ENCODE results near the gene UST.
"Not testable (repeated sequence)": the region's sequence is repeated elsewhere in the genome, so short reads cannot be mapped to it uniquely, and the experiment has no call there.

Gene UST

DNA sequence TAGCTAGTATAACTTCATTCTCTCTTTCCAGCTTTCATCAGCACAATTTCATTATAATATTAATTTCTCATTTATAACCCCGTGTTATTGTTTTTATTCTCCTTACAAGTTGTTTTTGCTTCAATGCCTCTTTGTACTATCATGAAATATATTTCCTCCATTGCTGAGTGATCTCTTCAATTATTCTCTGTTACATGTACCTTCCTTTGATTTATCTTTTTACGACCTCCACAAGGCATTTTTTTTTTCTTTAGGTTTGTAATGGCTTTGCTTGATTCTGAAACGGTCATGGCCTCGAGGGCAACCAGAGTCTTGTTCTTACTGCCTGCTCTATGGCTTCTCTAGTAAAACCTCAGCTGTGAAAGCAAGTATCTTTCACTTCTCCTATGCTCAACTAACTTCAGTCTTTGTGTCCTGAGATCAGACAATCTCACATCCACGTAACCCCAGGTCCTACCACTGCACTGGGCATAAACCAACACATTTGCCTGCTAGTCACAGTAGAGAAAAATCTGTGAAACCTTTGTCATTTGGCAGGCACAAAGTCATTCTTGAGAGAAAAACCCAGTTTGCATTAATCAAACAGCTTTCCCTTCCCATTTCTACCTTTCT lies 119.9 kb downstream of the UST start:
- FAIRE-seq (no peak), DNase-seq (ENCODE audit: low spot score) (no peak)

DNA sequence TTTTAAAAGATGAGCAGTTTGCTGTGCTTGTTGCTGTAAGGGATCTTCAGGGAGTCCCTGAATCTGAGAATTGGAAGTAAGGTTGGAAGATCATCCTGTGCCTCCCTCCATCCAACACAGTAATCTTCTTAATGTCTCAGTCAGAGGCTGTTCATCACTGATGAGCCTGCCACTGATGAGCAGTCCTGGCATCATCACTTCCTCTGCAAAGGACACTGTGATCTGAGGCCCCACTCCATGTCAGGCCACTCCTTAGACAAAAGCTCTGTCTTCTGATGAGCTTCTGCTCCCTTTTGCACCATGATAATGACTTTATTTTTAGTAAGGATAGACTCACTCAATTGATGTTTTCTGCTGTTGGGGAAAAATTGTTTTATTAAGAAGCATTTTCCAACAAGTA lies 121.0 kb downstream of the UST start:
- DNase-seq (ENCODE audit: low spot score) (no peak), FAIRE-seq (no peak)

- FAIRE-seq (no peak), DNase-seq (ENCODE audit: low spot score) (no peak)
Observed at GRCh38 chr6:148868314-148868713, 121.5 kb downstream of the UST start.

DNA sequence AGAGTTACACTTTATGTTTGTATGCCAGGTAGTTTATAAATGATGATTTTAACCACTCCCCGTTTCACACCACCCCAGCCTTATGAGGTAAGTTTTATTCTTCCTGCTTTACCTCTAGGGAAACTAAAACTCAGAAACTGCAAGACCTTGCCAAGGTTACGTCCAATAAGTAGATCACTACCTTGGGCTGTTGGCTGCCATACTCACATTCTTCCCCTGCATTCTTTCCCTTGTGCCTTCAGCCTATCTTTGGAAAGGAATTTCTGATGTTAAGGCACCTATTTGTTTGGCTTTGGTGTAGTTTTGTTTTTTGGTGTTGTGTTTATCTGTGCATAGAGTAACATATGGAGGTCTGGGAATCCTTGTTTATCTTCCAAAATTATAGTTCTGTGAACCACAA lies 122.1 kb downstream of the UST start:
- no peak for DNase-seq (ENCODE audit: low spot score)
- no peak for FAIRE-seq

- DNase-seq (ENCODE audit: low spot score) (peak; percentile 64), FAIRE-seq (no peak)
Observed at GRCh38 chr6:148869585-148869984, 122.8 kb downstream of the UST start.

DNA sequence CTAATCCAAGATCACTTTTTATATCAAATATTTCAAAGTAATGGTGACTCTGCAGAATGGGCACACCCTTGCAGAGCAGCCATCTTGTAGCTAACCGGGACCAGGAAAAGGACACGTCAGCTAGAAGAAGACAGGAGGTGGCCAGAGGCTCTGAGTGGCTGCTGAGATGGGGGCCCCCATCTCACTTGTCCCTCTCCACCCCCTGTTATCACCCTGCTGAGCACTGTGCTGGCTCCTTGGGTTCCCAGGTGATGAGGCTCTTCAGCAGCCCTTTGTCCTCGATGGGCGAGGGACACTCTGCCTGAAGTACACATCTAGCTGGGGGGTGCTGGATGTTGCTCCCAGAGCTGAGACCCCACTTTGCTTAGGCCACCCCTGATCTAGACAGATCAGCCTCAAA lies 126.3 kb downstream of the UST start:
- DNase-seq (ENCODE audit: low spot score): no peak
- FAIRE-seq: no peak

- no peak for FAIRE-seq
- no peak for DNase-seq (ENCODE audit: low spot score)
Observed at GRCh38 chr6:148873868-148874267, 127.0 kb downstream of the UST start.

DNA sequence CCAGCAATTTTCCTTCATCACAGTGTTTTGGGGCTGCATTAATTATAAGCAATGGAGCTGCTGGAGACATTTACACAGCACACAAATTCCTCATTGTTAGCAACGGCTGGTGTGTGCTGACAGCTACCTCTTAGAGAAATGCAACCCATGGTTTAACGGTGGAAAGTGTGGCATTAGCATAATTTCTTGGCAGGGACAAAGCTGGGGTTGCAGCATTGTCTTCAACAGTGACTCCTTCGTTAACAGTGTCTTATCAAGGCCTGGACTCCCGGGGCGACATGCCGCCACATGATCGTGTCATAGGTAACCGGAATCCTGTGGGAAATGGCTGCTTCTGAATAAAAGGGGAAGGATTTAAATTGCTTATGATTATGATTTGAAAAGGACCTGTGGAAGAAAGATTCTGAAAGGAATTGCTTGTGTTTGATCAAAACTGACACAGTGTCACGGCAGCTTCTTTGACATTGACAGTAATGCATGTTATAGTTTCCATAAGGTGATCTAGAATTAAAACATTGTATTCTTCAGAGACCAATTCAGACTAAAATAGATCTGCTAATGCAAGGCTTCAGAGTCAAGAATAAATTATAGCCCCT lies 128.0 kb downstream of the UST start:
- DNase-seq (ENCODE audit: low spot score) (no peak), FAIRE-seq (no peak)

DNA sequence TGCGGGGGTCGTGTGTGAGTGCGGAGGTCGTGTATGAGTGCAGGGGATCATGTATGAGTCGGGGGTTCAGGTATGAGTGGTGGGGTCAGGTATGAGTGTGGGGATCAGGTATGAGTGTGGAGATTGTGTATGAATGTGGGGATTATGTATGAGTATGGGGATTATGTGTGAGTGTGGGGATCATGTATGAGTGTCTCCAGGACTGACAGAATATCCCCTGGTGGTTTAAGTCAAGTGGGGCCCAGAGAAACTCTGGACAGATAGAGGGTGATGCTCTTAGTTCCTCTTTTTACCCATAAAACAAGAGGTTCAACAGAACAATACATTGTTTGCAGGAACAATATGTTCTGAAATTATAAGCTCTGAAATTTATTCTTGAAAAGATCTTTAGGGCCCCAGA lies 131.9 kb downstream of the UST start:
- FAIRE-seq (no peak), DNase-seq (ENCODE audit: low spot score) (no peak)

DNA sequence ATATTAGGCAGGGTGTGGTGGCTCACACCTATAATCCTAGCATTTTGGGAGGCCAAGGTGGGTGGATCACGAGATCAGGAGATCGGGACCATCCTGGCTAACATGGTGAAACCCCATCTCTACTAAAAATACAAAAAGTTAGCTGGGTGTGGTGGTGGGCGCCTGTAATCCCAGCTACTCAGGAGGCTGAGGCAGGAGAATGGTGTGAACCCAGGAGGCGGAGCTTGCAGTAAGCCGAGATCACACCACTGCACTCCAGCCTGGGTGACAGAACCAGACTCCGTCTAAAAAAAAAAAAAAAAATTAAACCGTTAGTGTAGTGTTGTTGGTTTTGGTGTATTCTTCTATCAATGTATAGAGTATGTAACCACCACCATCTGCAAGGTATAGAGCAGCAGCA lies 133.9 kb downstream of the UST start:
- DNase-seq (ENCODE audit: low spot score); FAIRE-seq: not testable (repeated sequence)

GRCh38 chr6:148881593-148882311 lies 134.9 kb downstream of the UST start:
- no peak for FAIRE-seq
- DNase-seq (ENCODE audit: low spot score): no peak

DNA sequence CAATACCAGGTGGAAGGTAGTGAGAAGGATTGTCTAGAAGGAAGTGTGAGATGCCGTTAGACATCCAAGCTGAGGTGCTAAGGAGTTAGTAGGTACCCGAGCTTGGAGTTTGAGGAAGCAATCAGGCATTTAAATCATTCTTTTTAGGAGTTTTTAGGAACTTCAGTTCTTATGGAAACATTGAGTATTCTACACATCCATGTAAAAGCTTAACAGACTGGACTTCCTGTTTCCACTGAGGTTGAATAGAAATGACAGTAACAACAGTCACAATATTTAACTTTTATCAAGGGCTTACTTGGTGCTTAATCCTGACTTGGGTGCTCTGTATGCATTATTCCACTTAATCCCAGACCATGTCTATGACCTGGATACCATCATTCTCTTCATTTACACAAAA lies 136.4 kb downstream of the UST start:
- DNase-seq (ENCODE audit: low spot score): no peak
- no peak for FAIRE-seq

DNA sequence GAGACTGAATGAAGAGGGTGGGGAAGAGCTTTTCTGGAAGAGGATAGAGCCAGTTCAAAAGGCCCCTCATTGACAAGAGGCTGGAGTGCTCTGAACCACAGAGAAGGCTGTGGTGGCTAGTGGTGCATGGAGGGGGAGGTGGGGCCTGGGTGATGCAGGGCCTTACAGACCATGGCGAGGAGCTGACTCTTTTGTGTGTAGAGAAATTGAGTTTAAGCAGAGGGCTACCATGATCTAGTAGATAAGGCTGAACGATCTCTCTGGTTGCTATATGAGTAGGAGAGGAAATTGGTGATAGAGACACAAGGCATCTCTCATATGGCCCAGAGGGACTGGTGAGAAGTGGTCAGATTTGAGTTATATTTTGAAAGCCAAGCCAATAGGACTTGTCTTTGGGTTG lies 137.6 kb downstream of the UST start:
- no peak for DNase-seq (ENCODE audit: low spot score)
- FAIRE-seq: no peak

DNA sequence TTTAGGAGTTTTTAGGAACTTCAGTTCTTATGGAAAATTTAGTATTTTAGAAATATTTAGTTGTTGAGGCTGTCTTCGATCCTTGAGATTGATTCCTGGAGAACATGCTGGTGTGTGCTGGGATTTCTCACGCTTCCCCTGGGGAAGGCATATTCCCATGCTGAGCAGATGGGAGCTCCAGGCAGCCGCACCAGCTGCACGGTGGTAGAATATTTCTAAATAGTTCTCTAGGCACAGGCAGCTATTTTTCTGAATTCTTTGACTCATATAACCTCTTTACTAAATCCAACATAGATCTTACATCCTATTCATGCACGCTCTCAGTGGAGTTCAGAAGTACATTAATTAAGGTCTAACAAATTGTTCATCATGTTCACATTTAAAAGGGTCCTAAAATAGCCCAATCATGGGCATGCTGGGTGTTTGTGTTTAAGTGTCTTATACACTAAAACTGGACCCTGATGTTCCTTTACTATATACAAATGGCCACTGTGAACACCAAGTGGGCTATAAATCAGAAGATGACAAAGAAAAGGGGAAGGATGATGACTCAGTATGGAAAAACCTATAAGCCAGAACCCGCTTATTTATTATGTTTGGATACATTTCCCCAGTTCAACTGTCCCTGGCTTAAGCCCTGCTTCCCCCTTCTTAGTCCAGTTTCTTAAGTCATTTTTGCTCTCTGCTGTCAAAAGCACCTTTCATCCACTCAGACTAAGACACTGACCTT lies 138.5 kb downstream of the UST start:
- DNase-seq (ENCODE audit: low spot score): no peak
- no peak for FAIRE-seq

DNA sequence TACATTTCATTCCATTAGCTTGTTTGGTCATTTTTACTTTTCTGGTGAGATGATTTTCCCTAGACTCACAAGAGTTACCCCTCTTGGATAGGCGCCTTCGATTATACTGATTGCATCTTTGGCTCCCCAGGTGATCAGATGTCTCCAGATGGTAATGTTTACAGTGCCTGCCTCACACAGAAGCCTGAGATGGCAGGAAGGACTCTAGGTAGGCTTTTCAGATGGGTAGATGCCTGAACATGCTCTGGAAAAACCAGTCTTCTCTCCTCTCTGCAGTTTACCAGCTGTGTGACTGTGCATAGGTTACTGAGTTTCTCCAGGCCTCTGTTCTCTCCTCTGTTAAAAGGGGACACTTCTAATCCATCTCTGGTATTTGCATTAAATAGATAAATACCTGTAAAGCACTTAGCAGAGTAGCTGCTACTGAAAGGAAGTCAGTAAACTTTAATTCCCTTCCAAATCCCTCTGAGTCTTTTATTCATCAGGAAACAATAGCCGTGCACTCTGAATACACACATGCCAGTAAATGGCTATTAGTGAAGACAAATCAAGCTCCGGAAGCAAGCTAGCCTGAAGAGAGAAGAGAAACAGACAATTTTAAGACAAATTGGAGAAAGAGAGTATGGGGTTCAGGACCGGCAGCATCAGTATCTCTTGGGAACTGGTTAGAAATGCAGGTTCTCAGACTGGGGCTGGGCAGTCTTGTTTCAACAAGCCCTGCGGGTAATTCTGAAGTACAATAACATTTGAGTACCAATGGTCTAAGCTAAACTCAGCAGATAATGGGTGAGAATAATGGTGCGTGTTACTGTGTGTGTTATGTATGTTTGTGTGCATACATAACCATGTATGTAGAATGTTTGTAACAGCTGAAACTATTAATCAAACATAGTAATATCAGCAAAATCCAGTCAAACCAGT lies 139.4 kb downstream of the UST start:
- no peak for DNase-seq (ENCODE audit: low spot score)
- no peak for FAIRE-seq

DNA sequence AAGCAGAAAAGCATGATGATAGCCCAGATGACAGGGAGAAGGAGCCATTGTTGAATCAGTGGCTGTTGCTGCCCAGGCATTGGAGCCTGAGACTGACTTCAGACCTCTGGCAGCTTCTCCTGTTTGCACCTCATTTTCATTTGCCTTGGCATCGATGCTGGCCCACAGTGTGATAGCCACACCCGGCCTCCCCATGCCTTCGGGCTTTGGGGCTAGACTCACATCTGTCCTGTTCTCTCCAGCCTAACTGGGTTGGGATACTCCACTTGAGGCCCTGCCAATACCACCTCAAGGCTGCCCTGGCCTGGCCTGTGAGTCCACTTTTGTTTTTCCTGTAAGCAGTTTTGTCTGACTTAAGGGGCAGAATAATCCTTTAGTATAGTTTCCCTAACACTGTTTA lies 140.4 kb downstream of the UST start:
- FAIRE-seq (no peak), DNase-seq (ENCODE audit: low spot score) (no peak)

GRCh38 chr6:148888856-148889255 lies 142.0 kb downstream of the UST start:
- FAIRE-seq: no peak

DNA sequence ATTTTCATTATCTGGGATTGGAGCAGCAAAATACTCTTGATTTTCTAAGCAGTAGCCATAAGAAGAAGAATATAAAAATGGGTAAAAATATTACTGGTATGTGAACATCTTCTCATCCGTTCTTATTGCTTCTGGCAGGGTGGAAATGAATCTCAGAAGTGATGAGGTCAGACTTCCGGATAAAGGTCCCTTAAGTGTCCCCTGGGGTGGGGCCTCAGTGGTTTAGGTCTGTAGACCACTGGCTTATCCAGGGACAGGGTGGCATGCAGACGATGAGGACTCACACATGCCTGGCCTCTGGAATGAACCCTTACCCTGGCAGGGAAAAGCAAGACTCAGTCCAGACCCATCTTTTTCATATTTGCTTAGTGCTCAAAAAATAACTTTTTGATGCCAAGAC lies 143.3 kb downstream of the UST start:
- DNase-seq (ENCODE audit: low spot score) (no peak), FAIRE-seq (no peak)

More at GRCh38 chr6:148888856-148889255, 142.0 kb downstream of the UST start:
- DNase-seq (ENCODE audit: low spot score): no peak

DNA sequence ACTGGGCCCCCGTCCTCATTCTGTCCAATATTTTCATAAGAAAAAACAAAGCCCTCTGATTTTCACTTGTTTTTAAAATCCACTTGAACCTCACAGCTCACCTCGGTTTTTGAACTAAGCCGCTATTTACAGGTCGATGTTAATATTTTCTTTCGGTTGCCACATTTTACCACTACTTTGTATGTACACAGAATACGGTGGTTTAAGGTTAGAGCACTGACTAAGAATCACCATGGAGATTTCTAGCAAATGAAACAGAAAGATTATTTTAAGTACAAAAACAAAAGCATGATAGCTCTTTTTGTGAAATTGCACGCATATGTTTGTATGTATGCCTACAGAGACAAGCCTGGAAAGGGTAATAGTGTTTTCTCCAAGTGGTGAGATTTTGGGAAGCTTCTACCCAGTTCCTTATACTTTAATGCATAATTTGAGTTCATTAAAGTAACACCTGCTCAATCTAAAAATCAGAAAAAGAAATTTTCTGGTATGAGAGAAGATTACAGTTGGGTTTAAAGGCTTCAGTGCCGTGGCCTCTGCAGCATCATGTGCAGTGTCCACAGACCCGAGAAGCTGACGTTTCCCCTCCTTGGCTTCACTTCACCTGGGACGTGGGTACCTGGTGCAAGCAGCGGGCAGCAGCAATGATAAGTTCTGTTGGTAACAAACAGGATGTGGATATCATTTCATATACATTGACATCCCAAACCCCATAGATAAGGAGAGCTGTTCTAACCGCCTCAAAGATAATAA lies 144.0 kb downstream of the UST start:
- DNase-seq (ENCODE audit: low spot score) (no peak), FAIRE-seq (no peak)

DNA sequence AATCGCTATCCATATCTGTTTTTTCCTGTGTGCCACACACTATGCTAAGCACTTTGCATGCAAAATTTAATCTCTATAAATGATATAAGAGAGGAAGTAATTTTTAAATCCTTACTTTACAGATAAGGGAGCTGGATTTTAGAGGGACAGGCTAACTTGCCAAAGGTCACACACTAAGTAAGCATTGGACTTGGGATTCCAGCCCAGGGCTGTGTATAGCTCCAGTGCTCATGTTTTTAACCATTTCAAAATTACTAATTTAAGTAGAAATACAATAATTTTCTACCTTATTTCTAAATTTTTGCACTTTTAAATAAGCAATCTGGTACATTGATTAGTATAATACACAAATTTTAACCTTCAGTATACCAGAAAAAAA lies 144.6 kb downstream of the UST start:
- FAIRE-seq: no peak

DNA sequence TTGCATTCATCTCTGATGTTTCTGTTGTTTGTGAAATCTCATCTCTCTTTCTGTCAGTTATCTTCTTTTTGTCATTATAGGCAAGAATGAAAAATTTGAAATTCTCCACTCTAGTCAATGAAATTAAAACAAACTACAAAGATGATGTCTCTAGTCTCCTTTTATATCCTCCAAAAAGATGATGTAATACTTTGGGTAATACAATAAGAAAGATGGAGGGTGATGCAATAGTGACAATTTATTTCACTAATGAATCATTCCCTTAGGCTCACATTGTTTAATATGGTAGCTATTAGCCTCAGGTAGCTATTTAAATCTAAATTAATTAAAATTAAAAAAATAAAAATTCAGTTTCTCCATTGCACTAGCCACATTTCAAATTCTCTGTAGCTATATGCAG lies 145.4 kb downstream of the UST start:
- no peak for FAIRE-seq
- no peak for DNase-seq (ENCODE audit: low spot score)

More for the DNA sequence above, 144.6 kb downstream of the UST start:
- DNase-seq (ENCODE audit: low spot score): no peak

All from urothelium cell line (cell line).